Astrocyte of the spinal cord (primary cell): Measurements from ENCODE around the gene MEG3.

Experiments
- DNase-seq: peaks from one replicate; pipeline ENCODE4 v3.0.0; 2011; ENCODE audit warnings: low read depth, low spot score
- H3K4me3 ChIP-seq: 2 replicates; pipeline ENCODE4 v1.5.1; 2011; ENCODE audit warnings: low read depth, mild to moderate bottlenecking, low read length, moderate library complexity
- CTCF ChIP-seq: IDR thresholded peaks from 2 replicates; pipeline ENCODE4 v1.5.1; 2012; ENCODE audit warnings: low read depth, mild to moderate bottlenecking, low read length, inconsistent platforms
- in situ Hi-C: cut with HindIII; loops from 2 replicates; pipeline ENCODE4 v1.10.0; 2017; ENCODE audit warnings: low sequenced_read_pairs

The MEG3 gene

GRCh38 chr14:100836941-100837804 lies 11.3 kb downstream of the MEG3 start:
- TF ChIP-seq CTCF: no peak

GRCh38 chr14:100837805-100838350 lies 12.0 kb downstream of the MEG3 start:
- DNase-seq: no peak
- H3K4me3 ChIP-seq: no peak overlapping the region
- in situ Hi-C loops: no loop called here
- no peak for TF ChIP-seq CTCF

More at GRCh38 chr14:100836941-100837804, 11.3 kb downstream of the MEG3 start:
- no peak for DNase-seq
- in situ Hi-C loops: no loop called here
- no peak overlapping the region for H3K4me3 ChIP-seq

DNA sequence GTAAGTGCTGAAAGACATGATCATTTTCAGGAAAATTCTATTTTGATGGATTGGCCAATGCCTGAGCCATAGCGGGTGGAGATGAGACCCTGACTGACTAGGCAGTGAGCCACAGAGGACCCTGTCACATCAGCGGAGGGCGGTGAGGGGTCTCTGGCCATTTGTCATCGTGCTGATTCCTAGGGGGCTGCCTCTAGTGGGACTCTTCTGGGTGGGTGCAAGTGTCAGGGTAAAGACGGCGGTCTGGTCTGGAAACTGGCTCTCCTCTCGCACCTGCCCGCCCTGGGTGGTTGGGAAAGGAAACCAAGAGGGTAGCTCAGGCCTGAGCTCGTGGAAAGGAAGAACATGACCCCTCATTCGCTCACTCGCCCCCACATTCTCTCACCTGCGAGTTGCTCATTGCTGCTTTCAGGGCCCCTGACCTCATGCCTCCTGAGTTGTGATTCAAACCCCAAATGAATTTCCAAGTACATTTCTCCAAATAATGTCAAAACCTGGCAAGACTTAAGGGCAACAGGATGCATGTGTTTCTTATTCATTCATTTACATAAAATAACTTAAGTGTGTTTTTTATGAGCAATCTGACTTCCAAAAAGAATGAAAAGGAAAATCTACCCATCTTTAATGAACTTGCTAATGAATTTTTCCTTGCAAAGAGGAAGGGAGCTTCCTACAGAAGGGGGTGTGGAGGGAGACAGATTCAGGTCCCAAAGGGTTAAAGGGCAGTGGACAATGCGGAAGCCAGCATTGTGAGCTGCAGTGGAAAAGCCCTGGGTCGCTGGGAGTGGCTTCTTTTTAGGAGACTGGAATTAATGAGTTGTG lies 12.8 kb downstream of the MEG3 start:
- in situ Hi-C loops: no loop called here
- DNase-seq: no peak
- no peak for TF ChIP-seq CTCF
- no peak overlapping the region for H3K4me3 ChIP-seq

- no peak overlapping the region for H3K4me3 ChIP-seq
- TF ChIP-seq CTCF: no peak
- DNase-seq: no peak
- in situ Hi-C loops: no loop called here
Measured at GRCh38 chr14:100839315-100839585, 13.3 kb downstream of the MEG3 start.

DNA sequence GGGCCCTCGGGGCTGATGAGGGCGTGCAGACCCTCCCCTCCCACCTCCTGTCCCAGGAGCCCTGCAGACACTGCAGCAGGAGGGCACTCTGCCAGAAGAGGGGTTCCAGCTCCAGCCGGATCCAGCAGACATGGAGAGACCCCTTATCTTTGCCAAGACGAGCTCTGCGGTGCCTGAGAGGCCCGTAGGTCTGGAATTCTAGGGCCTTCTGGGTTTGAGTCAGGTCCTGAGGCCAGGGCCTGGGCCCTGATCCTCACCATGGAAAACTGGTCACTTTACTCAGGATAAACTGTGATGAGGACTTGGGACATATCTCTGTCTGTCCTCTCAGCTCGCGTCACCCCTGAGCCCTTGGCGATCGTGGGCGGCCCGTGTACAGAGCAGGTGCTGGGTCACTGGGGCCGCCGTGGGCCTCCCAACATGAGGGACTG lies 13.8 kb downstream of the MEG3 start:
- H3K4me3 ChIP-seq: no peak overlapping the region
- TF ChIP-seq CTCF: no peak

DNA sequence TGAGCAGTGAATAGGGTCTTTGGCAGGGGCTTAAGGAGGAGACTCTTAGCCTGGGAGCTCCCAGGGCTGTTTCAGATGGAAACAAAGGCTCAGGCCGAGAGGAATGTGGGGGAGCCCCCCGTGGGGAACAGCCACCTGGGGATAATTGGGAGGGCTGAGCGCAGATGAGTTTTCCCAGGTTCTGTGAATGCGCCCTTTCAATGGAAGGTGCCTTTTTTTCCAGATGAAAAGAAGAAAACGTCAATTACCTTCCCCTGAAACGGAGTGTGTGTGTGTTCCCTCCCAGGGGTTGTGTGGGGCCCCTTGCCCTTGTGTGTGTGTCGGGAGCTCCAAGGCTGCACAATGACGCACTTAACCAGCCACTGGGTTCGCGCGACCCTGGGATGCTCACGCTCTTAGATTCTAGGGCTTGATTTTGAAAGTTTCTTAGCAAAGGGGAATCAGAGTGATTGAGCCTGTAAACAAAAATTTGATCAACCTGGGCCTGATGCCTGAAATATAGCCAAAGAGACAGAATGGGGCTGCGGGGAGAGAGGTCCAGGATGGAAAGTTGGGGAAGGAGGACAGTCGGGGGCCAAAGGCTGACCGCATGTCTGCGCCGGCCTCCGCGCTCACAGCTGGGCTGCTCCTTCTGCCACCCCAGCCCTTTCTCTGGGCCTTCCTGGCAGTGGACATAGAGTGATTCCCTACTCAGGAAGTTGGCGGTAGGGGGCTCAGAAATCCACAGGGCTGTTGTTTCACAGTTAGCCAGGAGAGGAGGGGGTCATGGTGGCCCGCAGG lies 14.6 kb downstream of the MEG3 start:
- no peak overlapping the region for H3K4me3 ChIP-seq
- in situ Hi-C loops: no loop called here
- TF ChIP-seq CTCF: no peak
- DNase-seq: no peak

More for the DNA sequence above, 13.8 kb downstream of the MEG3 start:
- DNase-seq: no peak
- in situ Hi-C loops: no loop called here
